Lower leg skin (tissue), 4 donors: ENCODE data around the gene CAMK2A. TPM values are rescaled to one million over a fixed set of nuclear protein-coding genes. Genes with fewer than 3 reads are reported as not detected.

ENCODE experiments used
- DNase-seq, 2 donors: peaks; one replicate each; pipeline ENCODE4 v3.0.0-alpha.2; 2019; ENCODE audit warnings: low spot score in 2 of 2
- H3K4me3 ChIP-seq: fragments of 200-600 bp; sonication (generic); 2 replicates; pipeline ENCODE4 v1.5.1; 2017; ENCODE audit warnings: mild to moderate bottlenecking, low read depth; ENCODE audit not compliant: poor library complexity, severe bottlenecking
- CTCF ChIP-seq, 3 donors: fragments of 450-650 bp; IDR thresholded peaks; one replicate each; pipeline ENCODE4 v1.5.1; 2016; ENCODE audit warnings: antibody characterized with exemption in 3 of 3, mild to moderate bottlenecking in 3 of 3, moderate library complexity in 2 of 3
- POLR2A ChIP-seq, 2 donors: fragments of 450-650 bp; IDR thresholded peaks; one replicate each; pipeline ENCODE4 v1.6.1; 2016 to 2017; ENCODE audit warnings: antibody characterized with exemption in 2 of 2, mild to moderate bottlenecking in 1 of 2, moderate library complexity in 1 of 2
- WGBS, 2 donors: methylation state at CpG; one replicate each; pipeline ENCODE4 v1.1.5; 2018; 5-methylcytosine and 5-hydroxymethylcytosine counted together
- intact Hi-C: fragments of 100-400 bp; cut with DNase I; formaldehyde crosslinking; loops from one replicate; pipeline ENCODE4 v1.15.0; 2023; ENCODE audit warnings: low total_unique reads
- total RNA-seq, 4 donors: library from RNA; depleted of rRNA; stranded (reverse); fragments of >200 nt; gene quantifications; one replicate each; pipeline ENCODE4 v1.1.0, GENCODE V29; 2016

Gene CAMK2A
- total RNA-seq, 4 donors from 2014 or later, result 0.23 TPM; not detected in 3

DNA sequence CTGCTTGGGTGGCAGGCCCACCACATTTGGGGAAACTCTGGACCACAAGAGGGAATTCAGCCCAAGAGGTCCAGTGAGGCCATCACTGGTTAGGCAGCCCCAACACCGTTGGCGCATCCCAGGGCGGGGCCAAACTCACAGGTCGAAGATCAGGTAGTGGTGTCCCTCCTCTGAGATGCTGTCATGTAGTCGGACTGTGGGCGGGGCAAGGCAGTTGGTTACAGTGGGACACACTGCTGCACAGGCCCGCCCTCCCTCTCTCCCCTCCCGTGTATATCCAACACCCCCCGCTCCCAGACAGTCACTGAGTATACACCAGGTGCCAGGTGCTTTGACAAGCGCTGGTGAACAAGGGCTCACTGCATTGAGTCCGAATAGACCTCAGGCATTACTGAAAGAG is 32.1 kb downstream of the CAMK2A start:
- WGBS, 2 donors, result 85 to 86% methylated on average over 11 of the region's 11 CpGs
- DNase-seq, result no peak
- intact Hi-C loops, result no loop called here

GRCh38 chr5:150256410-150257064 is 33.0 kb downstream of the CAMK2A start:
- no peak for TF ChIP-seq CTCF (IDR thresholded peaks at IDR 0.05)
- no peak for TF ChIP-seq POLR2A (IDR thresholded peaks at IDR 0.05)
- WGBS, 2 donors, result 71 to 83% methylated on average over 12 of the region's 12 CpGs
- intact Hi-C loops, result no loop called here
- no peak overlapping the region for H3K4me3 ChIP-seq
- DNase-seq, result no peak

More for the DNA sequence above, 32.1 kb downstream of the CAMK2A start:
- H3K4me3 ChIP-seq, result no peak overlapping the region
- TF ChIP-seq CTCF (IDR thresholded peaks at IDR 0.05), result no peak
- TF ChIP-seq POLR2A (IDR thresholded peaks at IDR 0.05), result no peak

GRCh38 chr5:150255659-150256409 is 33.7 kb downstream of the CAMK2A start:
- TF ChIP-seq POLR2A (IDR thresholded peaks at IDR 0.05) (no peak), CTCF (IDR thresholded peaks at IDR 0.05) (no peak)
- no peak overlapping the region for H3K4me3 ChIP-seq
- no peak for DNase-seq
- intact Hi-C loops, result no loop called here
- WGBS, 2 donors, result 71 to 85% methylated on average over 5 to 6 of the region's 6 CpGs

DNA sequence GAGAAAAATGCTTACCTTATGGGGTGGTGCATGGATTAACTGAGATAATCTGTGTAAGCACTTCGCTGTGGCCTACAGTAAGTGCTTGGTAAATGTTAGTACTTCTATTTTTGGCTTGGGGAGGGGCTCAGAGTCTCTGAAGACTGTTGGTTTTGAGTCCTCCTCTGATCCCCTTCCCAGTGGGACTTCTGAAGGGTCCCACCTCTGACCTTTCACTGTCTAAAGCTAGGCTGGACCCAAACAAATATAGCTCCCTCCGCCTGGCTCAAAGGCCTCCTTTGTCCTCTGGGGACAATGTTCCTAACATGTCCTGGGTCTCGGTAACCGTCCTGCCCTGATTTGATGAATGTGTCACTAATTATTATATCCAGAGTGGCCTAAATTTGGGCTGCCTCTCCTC is 34.8 kb downstream of the CAMK2A start:
- no peak for TF ChIP-seq POLR2A (IDR thresholded peaks at IDR 0.05)
- TF ChIP-seq CTCF (IDR thresholded peaks at IDR 0.05), result no peak
- DNase-seq, result no peak
- WGBS, 2 donors, result 74 to 85% methylated on average over 4 of the region's 4 CpGs
- intact Hi-C loops, result no loop called here
- H3K4me3 ChIP-seq, result no peak overlapping the region

DNA sequence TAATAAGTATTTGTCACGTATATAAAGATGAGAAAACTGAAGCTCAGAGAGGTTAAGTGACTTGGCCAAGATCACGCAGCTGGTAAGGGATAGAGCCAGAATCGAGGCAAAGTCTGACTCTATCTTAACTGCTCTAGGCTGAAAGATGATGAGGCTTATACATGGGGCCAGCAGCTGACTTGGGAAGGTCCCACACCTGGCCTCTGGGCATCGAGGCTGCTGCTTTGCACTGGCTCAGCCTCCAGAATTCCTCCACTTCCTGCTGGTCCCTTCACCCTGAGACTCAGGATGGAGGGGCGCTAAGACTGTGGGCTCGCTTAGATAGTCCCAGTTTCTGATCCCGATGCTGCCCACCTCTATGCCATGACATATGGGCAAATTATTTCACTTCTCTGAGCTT is 35.2 kb downstream of the CAMK2A start:
- 83 to 90% methylated on average over 7 of the region's 7 CpGs for WGBS, 2 donors
- TF ChIP-seq CTCF (IDR thresholded peaks at IDR 0.05), result no peak
- no peak for TF ChIP-seq POLR2A (IDR thresholded peaks at IDR 0.05)
- no peak overlapping the region for H3K4me3 ChIP-seq
- intact Hi-C loops, result no loop called here
- no peak for DNase-seq
